Sciatic nerve (tissue), 2 donors: ENCODE data around the gene ZNF668. TPM values are rescaled to one million over a fixed set of nuclear protein-coding genes. Genes with fewer than 3 reads are reported as not detected.
"Not testable (repeated sequence)": the region's sequence is repeated elsewhere in the genome, so short reads cannot be mapped to it uniquely, and the experiment has no call there.

ENCODE experiments used
- ATAC-seq: fragments of 200-7000 bp; cut with Tn5 transposase; one replicate; pipeline ENCODE4 v1.9.1; 2020; ENCODE audit warnings: mild to moderate bottlenecking, moderate library complexity
- DNase-seq: peaks from one replicate; pipeline ENCODE4 v3.0.0-alpha.2; 2020; ENCODE audit warnings: low spot score
- intact Hi-C: fragments of 100-400 bp; cut with DNase I; formaldehyde crosslinking; loops from one replicate; pipeline ENCODE4 v1.14.2; 2022
- total RNA-seq: library from RNA; stranded (reverse); fragmentation: NEBNext Ultra II Directional; extraction: Animal tissue kit (Norgen Biotek cat#: 25700); gene quantifications from one replicate; pipeline ENCODE4 v1.2.1, GENCODE V29; 2021
- donor health status: DM: no; HTN: no; CAD: no.
- donor health status: DM: no; HTN: no; CAD: no.

The ZNF668 gene
- total RNA-seq, 1 donor from 2014 or later = 6.8 TPM

GRCh38 chr16:31106509-31107464, 32.7 kb upstream of the ZNF668 start:
- ATAC-seq (no peak), DNase-seq (no peak)
- intact Hi-C loops = no loop called here

DNA sequence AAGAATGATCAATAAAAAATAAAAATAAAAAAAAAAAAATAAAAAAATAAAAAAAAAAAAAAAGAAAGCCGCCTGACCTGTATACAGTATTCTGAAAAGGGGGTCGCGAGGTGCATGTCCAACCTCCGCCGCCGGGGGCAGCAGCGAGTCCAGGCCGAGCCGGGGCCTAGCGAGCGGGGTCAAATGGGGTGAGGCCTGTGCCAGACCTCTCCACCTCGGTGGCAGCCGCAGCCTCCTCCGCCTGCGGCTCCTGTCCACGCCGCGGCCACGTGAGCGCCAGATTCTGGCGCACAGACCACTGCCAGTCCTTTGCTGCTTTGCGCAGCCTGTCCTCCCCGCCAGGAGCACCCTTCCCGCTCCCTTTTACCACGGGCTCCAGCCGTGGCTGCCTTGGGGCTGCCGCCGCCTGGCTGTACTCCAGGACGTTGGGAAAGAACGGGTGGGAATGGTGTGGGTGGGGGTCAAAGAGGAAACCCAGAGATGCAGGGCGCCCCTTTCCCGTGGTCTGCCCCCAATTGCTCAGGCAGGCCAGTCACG, 31.7 kb upstream of the ZNF668 start:
- intact Hi-C loops = no loop called here
- ATAC-seq (peak; percentile 82), DNase-seq (peak; percentile 93)

GRCh38 chr16:31100876-31101641, 27.0 kb upstream of the ZNF668 start:
- intact Hi-C loops, ATAC-seq, DNase-seq: not testable (repeated sequence)

- ATAC-seq = no peak
- DNase-seq = no peak
- intact Hi-C loops = loop anchor here (10.0 kb wide), 1 partner anchor 115 kb away; the partner anchor contains the start of gene HSD3B7
Measured at GRCh38 chr16:31099860-31100638, 26.0 kb upstream of the ZNF668 start.

- DNase-seq (peak; percentile 95), ATAC-seq (peak; percentile 97)
- intact Hi-C loops = loop anchor here (10.0 kb wide), 1 partner anchor 110 kb away; the partner anchor contains the start of gene HSD3B7
Measured at GRCh38 chr16:31094424-31095120, 20.5 kb upstream of the ZNF668 start, which contains the start of gene VKORC1. Gene VKORC1 (minus strand): TSS chr16:31094797. CDS start chr16:31094729, 68 bp downstream.

DNA sequence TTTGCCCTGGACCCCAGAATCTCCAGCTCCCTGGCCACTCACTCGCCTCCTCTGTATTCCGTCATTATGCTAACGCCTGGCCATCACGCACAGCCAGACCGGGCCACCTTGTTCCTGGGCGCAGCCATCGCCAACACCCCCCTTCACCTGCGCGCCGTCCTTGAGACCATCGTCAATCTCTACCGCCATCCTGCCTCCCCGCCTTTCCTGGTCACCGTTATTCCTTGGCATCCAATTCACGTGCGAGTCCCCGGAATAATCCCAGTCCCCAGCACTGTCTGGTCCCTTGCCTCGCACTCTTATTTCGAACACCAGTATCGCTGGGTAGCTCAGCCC, 20.0 kb upstream of the ZNF668 start:
- no peak for DNase-seq
- ATAC-seq = peak; percentile 43
- intact Hi-C loops = loop anchor here (10.0 kb wide), 1 partner anchor 109 kb away; the partner anchor contains the start of gene HSD3B7

DNA sequence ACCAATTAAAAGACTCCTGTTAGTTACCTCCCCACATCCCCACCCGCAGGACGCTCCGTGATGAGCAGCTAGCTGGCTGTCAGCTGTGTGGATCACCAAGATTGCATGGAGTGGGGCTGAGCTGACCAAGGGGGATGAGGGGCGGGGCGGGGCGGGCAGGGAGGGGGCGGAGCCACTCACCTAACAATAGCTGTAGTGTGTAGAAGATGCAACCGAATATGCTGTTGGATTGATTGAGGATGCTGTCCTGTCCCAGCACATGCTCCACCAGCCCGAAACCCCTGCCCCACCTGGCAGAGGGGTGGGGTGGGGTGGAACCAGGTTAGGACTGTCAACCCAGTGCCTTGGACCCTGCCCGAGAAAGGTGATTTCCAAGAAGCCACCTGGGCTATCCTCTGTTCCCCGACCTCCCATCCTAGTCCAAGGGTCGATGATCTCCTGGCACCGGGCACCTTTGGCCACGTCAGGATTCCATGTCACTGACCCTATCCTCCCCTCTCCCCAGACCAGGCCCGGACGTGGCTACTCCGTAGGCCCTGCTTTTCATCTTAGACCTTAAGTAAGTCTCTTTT, 19.2 kb upstream of the ZNF668 start:
- no peak for DNase-seq
- ATAC-seq = peak; percentile 7
- intact Hi-C loops = loop anchor here (10.0 kb wide), 1 partner anchor 108 kb away; the partner anchor contains the start of gene HSD3B7

GRCh38 chr16:31092330-31092729, 18.3 kb upstream of the ZNF668 start:
- DNase-seq (no peak), ATAC-seq (no peak)
- intact Hi-C loops = loop anchor here (10.0 kb wide), 1 partner anchor 108 kb away; the partner anchor contains the start of gene HSD3B7

GRCh38 chr16:31090540-31090939, 16.5 kb upstream of the ZNF668 start:
- intact Hi-C loops = loop anchor here (10.0 kb wide), 1 partner anchor 106 kb away; the partner anchor contains the start of gene HSD3B7
- DNase-seq (no peak), ATAC-seq (no peak)

DNA sequence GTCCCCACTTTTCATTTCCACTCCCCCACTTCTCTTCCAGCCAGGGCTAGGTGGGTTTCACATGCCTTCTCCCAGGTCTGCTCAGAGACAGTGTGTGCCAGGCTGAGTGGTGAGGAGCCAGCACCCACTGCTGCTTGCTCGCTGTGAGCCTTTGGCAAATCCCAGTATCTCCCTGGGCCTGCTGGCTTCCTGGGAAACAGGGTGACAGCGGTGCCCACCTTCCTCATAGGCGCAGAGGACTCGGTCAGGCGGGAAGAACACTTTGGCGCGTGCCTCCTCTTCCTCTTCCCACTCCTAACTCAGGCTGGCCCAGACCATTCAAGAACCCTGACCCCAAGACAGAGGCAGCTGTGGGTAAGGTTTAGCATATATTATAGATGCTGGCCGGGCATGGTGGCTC, 15.2 kb upstream of the ZNF668 start:
- ATAC-seq = no peak
- intact Hi-C loops = no loop called here
- DNase-seq = no peak

- intact Hi-C loops = no loop called here
- DNase-seq (no peak), ATAC-seq (no peak)
Measured at GRCh38 chr16:31088459-31089183, 14.6 kb upstream of the ZNF668 start, which contains the start of gene PRSS53. Gene PRSS53 (minus strand): TSS chr16:31088943. CDS start chr16:31088809, 134 bp downstream.

- DNase-seq (no peak), ATAC-seq (no peak)
- intact Hi-C loops = no loop called here
Measured at GRCh38 chr16:31087971-31088370, 13.9 kb upstream of the ZNF668 start.

DNA sequence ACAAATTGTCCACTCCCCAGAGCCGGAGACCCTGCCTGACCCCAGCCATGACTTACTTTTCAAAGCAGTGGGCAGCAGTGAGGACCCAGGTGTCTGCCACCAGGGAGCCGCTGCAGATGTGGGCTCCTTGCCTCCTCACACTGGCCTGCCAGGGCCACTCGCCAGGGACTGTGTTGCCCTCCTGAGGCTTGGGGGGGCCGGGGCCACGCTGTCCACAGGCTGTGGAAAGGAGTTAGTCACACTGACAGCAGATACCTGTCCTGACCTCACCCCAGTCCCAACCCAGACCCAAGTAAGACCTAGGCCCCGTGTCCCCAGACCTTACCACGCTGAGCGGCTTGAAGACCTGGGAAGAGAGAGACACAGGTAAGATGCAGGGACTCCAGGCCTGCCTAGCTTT, 13.4 kb upstream of the ZNF668 start:
- intact Hi-C loops = no loop called here
- ATAC-seq = no peak

DNA sequence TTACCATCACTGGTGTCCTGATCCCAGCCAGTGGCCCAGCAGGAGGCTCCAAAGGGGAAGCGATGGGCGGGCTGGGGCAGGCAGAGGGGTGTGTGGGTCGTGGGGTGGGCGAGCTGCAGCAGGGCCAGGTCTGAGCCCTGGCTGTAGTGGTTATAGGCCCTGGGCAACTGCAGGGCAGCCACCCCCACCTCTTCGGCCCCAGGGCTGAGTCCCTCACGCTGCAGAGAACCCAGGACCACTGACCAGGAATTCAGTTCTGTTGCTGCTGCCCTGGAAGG, 12.5 kb upstream of the ZNF668 start:
- intact Hi-C loops = no loop called here

More for the DNA sequence above, 13.4 kb upstream of the ZNF668 start:
- DNase-seq = no peak

GRCh38 chr16:31085873-31086628, 12.0 kb upstream of the ZNF668 start:
- intact Hi-C loops = no loop called here
- DNase-seq = no peak
- ATAC-seq = no peak

More for the DNA sequence above, 12.5 kb upstream of the ZNF668 start:
- DNase-seq = no peak
- ATAC-seq = no peak

DNA sequence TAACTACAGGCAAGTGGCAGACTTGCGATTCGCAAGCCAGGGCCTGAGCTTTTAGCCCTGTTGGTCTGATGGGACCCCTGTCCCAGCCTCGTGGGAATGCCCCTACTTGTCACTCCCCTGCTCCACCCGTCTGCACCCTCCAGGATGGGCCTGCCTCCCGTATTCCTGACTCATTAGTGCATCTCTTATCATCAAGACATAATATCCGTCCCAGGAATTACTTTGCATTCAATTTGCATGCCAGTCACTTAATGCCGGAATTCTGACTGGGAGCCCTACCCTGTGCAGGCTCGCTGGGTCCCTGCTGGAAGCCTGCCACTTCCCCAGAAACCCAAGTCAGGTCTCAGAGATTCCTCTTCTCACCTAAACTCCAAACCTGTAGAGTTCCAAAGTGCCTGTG, 11.4 kb upstream of the ZNF668 start:
- no peak for ATAC-seq
- intact Hi-C loops = no loop called here
- no peak for DNase-seq
